HepG2 (cell line): Measurements from ENCODE around the gene CRIM1.

Source experiments
- AFF4 ChIP-seq: sonication (generic); formaldehyde crosslinking; IDR thresholded peaks from 2 replicates; pipeline ENCODE4 v1.4.0; 2020; ENCODE audit warnings: missing genetic modification reagents
- CREB1 ChIP-seq, 2 experiments: fragments of 450-650 bp in 1 of 2; IDR thresholded peaks; 2 replicates each; pipeline ENCODE4 v1.6.1; 2016 to 2017; ENCODE audit warnings: control low read depth in 1 of 2, mild to moderate bottlenecking in 1 of 2, missing compliant biosample characterization in 1 of 2, missing genetic modification characterization in 1 of 2
- CSRNP1 ChIP-seq: sonication (generic); formaldehyde crosslinking; IDR thresholded peaks from 2 replicates; pipeline ENCODE4 v1.8.1; 2023; ENCODE audit warnings: mild to moderate bottlenecking, missing genetic modification reagents
- ELF4 ChIP-seq: sonication (generic); formaldehyde crosslinking; IDR thresholded peaks from 2 replicates; pipeline ENCODE4 v1.5.0; 2020; ENCODE audit warnings: missing genetic modification reagents, mild to moderate bottlenecking, moderate library complexity, borderline replicate concordance
- FOSL1 ChIP-seq: sonication (generic); formaldehyde crosslinking; IDR thresholded peaks from 2 replicates; pipeline ENCODE4 v1.9.0; 2021; ENCODE audit warnings: missing genetic modification reagents, borderline replicate concordance
- ZNF317 ChIP-seq: sonication (generic); formaldehyde crosslinking; IDR thresholded peaks from 2 replicates; pipeline ENCODE4 v1.5.0; 2020; ENCODE audit warnings: mild to moderate bottlenecking, missing genetic modification reagents

GRCh38 chr2:36374585-36374984, 19.0 kb downstream of the CRIM1 start:
- no peak for TF ChIP-seq ELF4 (CRISPR knock-in tag)
- no peak for TF ChIP-seq ZNF317 (CRISPR knock-in tag)
- TF ChIP-seq CSRNP1 (CRISPR knock-in tag): no peak
- no peak for TF ChIP-seq FOSL1 (CRISPR knock-in tag)
- no peak for TF ChIP-seq CREB1 (IDR thresholded peaks at IDR 0.05)
- TF ChIP-seq CREB1 (CRISPR knock-in tag; IDR thresholded peaks at IDR 0.05): no peak
- no peak for TF ChIP-seq AFF4
